ENCODE data around the gene ULK1.

- no peak for TF ChIP-seq CTCF (conservative IDR thresholded peaks at IDR 0.05; ENCODE audit: low read depth in 2 of 2)
- no peak for TF ChIP-seq POLR2AphosphoS5 (IDR thresholded peaks at IDR 0.05; ENCODE audit: low read depth)
These were observed 24.1 kb downstream of the ULK1 start for GRCh38 chr12:131918311-131919050.
